ENCODE results near the gene IPPK.

IPPK gene

GRCh38 chr9:92679413-92680165 is 9.7 kb upstream of the IPPK start:
- no peak overlapping the region for H3K4me3 ChIP-seq (ENCODE audit: low read depth, low read length)
- DNase-seq (ENCODE audit: low read depth), result no peak
- no peak for TF ChIP-seq CTCF (IDR thresholded peaks at IDR 0.05; ENCODE audit: low read depth, low read length, missing control alignments)
- in situ Hi-C loops (cut with HindIII; ENCODE audit: low sequenced_read_pairs), result no loop called here

GRCh38 chr9:92671323-92671722 is 1.4 kb upstream of the IPPK start:
- H3K4me3 ChIP-seq (ENCODE audit: low read depth, low read length), result peak overlapping the region; percentile 94
- no peak for DNase-seq (ENCODE audit: low read depth)
- no peak for TF ChIP-seq CTCF (IDR thresholded peaks at IDR 0.05; ENCODE audit: low read depth, low read length, missing control alignments)
- in situ Hi-C loops (cut with HindIII; ENCODE audit: low sequenced_read_pairs), result no loop called here

DNA sequence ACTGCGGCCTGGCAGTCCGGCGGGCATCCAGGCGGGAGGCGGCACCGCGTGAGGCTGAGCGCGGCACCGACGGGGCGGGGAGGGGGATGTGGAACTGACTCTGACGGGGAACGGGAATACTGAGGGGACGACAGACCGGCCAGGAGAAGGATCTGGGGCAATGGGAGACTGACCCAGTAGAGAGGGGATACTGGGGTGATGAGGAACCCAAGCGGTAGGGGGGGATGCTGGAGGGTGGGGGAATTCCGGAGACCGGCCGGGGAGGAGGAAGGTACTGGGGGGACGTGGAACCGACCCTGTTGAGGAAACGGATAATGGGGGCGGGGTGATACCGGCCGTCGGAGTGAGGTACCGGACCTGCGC is 423 bp downstream of the IPPK start:
- in situ Hi-C loops (cut with HindIII; ENCODE audit: low sequenced_read_pairs), result no loop called here
- peak overlapping the region; percentile 94 for H3K4me3 ChIP-seq (ENCODE audit: low read depth, low read length)
- TF ChIP-seq CTCF (IDR thresholded peaks at IDR 0.05; ENCODE audit: low read depth, low read length, missing control alignments), result no peak
- no peak for DNase-seq (ENCODE audit: low read depth)

- TF ChIP-seq CTCF (IDR thresholded peaks at IDR 0.05; ENCODE audit: low read depth, low read length, missing control alignments), result no peak
- DNase-seq (ENCODE audit: low read depth), result no peak
- H3K4me3 ChIP-seq (ENCODE audit: low read depth, low read length), result peak overlapping the region; percentile 94
- in situ Hi-C loops (cut with HindIII; ENCODE audit: low sequenced_read_pairs), result no loop called here
Measured at GRCh38 chr9:92668746-92669526, 995 bp downstream of the IPPK start.

DNA sequence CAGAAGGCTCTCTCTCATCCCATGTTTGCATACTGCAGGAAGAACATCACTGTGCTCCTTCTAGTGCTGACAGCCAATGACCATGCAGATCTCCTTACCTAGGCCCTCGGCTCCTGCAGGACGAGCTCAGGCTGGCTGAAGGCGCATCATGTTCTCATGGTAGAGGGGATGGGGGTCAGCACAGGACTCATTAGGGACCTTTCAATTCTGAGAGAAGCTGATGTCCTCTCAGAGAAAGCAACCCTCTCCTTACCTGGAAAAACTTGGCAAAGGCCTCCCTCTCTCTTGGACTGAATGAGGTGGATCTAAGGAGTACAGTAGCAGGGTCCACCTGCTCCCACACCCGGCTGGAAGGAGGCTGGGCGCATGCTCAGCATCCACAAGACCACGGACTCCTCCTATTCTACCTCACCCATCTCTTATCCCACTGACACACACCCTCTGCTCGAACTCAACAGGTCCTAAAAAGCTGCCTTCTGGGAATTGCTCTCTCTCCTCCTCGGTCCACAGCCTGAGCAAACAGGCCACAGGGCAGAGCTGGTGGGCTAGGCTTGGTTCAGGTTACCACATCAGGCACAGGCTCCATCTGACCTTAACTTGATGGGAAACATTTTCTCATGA is 2.9 kb downstream of the IPPK start:
- TF ChIP-seq CTCF (IDR thresholded peaks at IDR 0.05; ENCODE audit: low read depth, low read length, missing control alignments), result no peak
- in situ Hi-C loops (cut with HindIII; ENCODE audit: low sequenced_read_pairs), result no loop called here
- H3K4me3 ChIP-seq (ENCODE audit: low read depth, low read length), result no peak overlapping the region
- no peak for DNase-seq (ENCODE audit: low read depth)

GRCh38 chr9:92666236-92666635 is 3.7 kb downstream of the IPPK start:
- DNase-seq (ENCODE audit: low read depth), result no peak
- H3K4me3 ChIP-seq (ENCODE audit: low read depth, low read length), result no peak overlapping the region
- in situ Hi-C loops (cut with HindIII; ENCODE audit: low sequenced_read_pairs), result no loop called here
- no peak for TF ChIP-seq CTCF (IDR thresholded peaks at IDR 0.05; ENCODE audit: low read depth, low read length, missing control alignments)

All from astrocyte of the cerebellum (primary cell).